ENCODE results near the gene CMTM7. TPM values are rescaled to one million over a fixed set of nuclear protein-coding genes. Genes with fewer than 3 reads are reported as not detected.

Gene CMTM7
- total and polyA plus RNA-seq, 2 of the 13 experiments (the other 11 are each of a cell fraction or from before 2014, with no cell fraction given), result 20.9 to 21.4 TPM

- TF ChIP-seq ZNF275 (CRISPR knock-in tag; IDR thresholded peaks at IDR 0.05; ENCODE audit: borderline replicate concordance) (no peak), ZMYM3 (CRISPR knock-in tag; IDR thresholded peaks at IDR 0.05) (peak; percentile 17; the same call in 1 of the 2 replicates), CREB1 (IDR thresholded peaks at IDR 0.05) (no peak), CREB1 (CRISPR knock-in tag; IDR thresholded peaks at IDR 0.05) (peak; percentile 45; the same call in 1 of the 2 replicates), EEA1 (CRISPR knock-in tag; IDR thresholded peaks at IDR 0.05; ENCODE audit: borderline replicate concordance) (no peak), KDM2A (CRISPR knock-in tag; IDR thresholded peaks at IDR 0.05; ENCODE audit: borderline replicate concordance, low read depth) (peak; percentile 72; the same call in 1 of the 2 replicates), TRIM22 (IDR thresholded peaks at IDR 0.05) (no peak), MTF2 (CRISPR knock-in tag; IDR thresholded peaks at IDR 0.05; ENCODE audit: borderline replicate concordance) (no peak), MXD4 (CRISPR knock-in tag; IDR thresholded peaks at IDR 0.05) (no peak), CCAR2 (optimal IDR thresholded peaks at IDR 0.05; ENCODE audit: low read depth, low read length) (no peak), PHF8 (CRISPR knock-in tag; IDR thresholded peaks at IDR 0.05) (peak; percentile 83), DNMT1 (CRISPR knock-in tag; IDR thresholded peaks at IDR 0.05) (no peak), ZNF382 (CRISPR knock-in tag; IDR thresholded peaks at IDR 0.05; ENCODE audit: borderline replicate concordance) (no peak), GABPB1 (CRISPR knock-in tag; IDR thresholded peaks at IDR 0.05) (peak; percentile 82), DMAP1 (CRISPR knock-in tag; IDR thresholded peaks at IDR 0.05) (0 out of 2 replicates have a peak, but pooled peaks have one; percentile 23), ZNF431 (CRISPR knock-in tag; IDR thresholded peaks at IDR 0.05; ENCODE audit: borderline replicate concordance, low read depth) (no peak), JUNB (CRISPR knock-in tag; IDR thresholded peaks at IDR 0.05; ENCODE audit: borderline replicate concordance) (no peak), IRF9 (CRISPR knock-in tag; IDR thresholded peaks at IDR 0.05; ENCODE audit: borderline replicate concordance) (no peak; the same call in 1 of the 2 replicates), ZNF331 (CRISPR knock-in tag; IDR thresholded peaks at IDR 0.05) (0 out of 2 replicates have a peak, but pooled peaks have one; percentile 9), ZNF276 (CRISPR knock-in tag; IDR thresholded peaks at IDR 0.05; ENCODE audit: low read depth) (no peak), ZNF552 (CRISPR knock-in tag; IDR thresholded peaks at IDR 0.05; ENCODE audit: borderline replicate concordance) (no peak), PRDM4 (CRISPR knock-in tag; IDR thresholded peaks at IDR 0.05; ENCODE audit: borderline replicate concordance) (no peak)
Measured at GRCh38 chr3:32502118-32502945, 110.7 kb downstream of the CMTM7 start, which contains the start of gene CMTM6 (continued).
